HG03060 (cell line): ENCODE measurements around the gene SNX32.
"Not testable (repeated sequence)": the region's sequence is repeated elsewhere in the genome, so short reads cannot be mapped to it uniquely, and the experiment has no call there.

Source experiments
- ATAC-seq: cut with Tn5 transposase; IDR thresholded peaks from one replicate; pipeline ENCODE4 v1.9.1; 2021; ENCODE audit warnings: low read depth, moderate number of reproducible peaks; ENCODE audit not compliant: unreplicated experiment

Gene SNX32

GRCh38 chr11:65883058-65883761 is 49.4 kb downstream of the SNX32 start:
- no peak for ATAC-seq

GRCh38 chr11:65883786-65884715 is 50.3 kb downstream of the SNX32 start:
- ATAC-seq = no peak

- ATAC-seq = no peak
Observed at GRCh38 chr11:65884716-65885092, 50.9 kb downstream of the SNX32 start.

- ATAC-seq = no peak
Observed at GRCh38 chr11:65885231-65885630, 51.5 kb downstream of the SNX32 start.

DNA sequence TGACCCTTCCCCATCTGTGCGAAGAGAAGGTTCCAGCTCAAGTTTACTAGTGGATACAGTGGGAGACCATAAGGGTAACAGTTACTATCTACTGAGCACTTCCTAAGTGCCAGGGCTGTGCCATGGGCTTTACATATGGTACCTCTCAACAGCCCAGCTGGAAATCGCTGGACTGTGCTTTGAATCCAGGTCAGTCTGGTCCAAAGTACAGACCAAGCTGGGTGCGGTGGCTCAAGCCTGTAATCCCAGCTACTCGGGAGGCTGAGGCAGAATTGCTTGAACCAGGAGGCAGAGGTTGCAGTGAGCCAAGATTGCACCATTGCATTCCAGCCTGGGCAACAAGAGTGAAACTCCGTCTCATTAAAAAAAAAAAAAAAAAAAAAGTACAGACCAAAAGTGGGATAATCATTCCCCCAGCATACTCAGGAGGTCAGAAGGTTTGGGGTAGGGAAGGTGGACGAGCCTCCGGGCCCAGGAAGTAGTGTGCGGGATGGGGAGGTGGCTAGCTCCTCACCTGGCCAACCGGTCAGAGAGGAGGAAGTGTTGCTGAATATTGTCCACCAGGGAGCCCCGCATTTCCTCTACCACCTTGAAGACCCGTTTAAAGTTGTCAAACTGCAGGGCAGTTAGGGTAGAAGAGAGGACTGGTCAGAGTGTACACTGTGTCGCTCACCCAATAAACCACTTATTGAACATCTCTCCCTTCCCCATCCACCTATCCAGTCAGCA is 52.2 kb downstream of the SNX32 start:
- no peak for ATAC-seq

GRCh38 chr11:65886826-65887722 is 53.3 kb downstream of the SNX32 start:
- no peak for ATAC-seq

DNA sequence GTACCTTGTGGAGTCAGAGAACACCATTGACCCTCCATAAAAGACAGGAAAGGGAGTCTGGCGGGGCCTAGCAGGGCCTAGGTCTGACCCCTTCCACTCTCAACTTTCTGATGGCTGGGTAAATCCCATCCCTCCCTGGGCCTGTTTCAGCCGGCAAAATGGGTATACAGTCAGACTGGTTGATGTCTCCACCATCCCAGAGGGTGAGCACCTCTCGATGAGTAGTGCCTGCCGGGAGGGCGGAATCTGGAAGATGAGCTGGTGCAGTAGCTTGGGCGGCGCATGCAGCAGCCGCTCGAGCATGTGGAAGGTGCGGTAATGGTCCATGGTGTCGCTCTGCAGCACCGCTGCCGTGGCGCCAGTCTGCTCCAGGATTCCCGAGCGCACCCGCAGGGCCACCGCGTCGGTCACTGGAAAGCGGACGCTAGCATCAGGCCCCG is 54.0 kb downstream of the SNX32 start:
- ATAC-seq = no peak

- ATAC-seq = no peak
Observed at GRCh38 chr11:65888163-65888814, 54.5 kb downstream of the SNX32 start, which contains the start of gene FIBP. Gene FIBP, minus strand, starts transcription at chr11:65888471. Its CDS starts 53 bp downstream, at chr11:65888418.

GRCh38 chr11:65890324-65891218 is 56.8 kb downstream of the SNX32 start, which contains the start of gene CCDC85B:
Gene CCDC85B, plus strand, starts transcription at chr11:65890673. Its CDS starts 111 bp downstream, at chr11:65890784.
- ATAC-seq = no peak

GRCh38 chr11:65891219-65892136 is 57.7 kb downstream of the SNX32 start:
- ATAC-seq = no peak

DNA sequence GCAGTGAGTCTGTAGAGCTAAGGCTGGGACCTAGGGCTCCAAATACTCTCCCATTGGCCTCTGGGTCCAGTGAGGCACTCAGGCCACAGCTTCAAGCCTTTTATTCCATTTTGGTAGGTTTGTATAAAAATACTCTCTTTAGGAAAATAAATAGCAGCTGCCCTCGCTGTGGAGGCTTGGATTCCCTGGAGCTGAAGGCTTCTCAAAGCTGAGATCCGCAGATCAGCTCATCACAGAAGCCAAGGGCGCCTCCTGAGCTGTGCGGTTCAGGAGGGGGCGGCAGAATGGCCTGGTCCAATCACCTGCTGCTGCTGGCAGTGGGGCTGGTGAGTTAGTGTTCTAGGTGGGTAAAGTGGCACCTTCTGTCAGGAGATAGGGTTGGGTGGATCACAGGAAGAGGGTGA is 58.4 kb downstream of the SNX32 start:
- ATAC-seq = not testable (repeated sequence)

DNA sequence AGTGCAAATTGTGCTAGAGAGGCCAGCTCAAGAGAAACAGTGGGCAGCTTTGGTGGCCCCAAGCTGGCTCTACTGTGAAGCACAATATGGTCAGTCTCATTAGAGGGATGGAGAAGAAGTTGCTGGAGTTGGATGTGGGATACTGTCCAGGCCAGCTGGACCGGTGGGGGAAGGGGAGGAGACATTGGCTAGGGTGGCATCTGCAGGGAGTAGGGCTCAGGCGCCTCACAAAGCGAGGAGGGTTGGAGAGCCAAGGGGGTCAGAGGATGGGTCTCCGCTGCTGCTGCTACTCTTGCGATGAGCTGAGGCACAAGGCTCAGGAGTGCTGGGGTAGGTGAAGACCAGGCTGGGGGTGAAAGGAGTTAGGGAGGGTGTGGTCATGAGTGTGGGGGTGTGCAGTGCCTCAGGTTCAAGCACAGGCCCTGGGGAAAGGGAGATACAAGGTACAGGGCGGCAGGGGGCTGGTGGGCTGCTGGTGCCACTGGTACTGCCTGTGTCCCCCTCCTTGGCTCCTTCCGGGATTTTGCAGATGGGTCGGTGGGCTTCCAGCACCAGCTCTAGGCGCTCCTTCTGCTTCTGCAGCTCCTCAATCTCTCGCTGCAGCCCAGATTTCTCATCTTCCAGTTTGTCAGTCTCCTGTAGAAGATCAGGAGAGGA is 59.0 kb downstream of the SNX32 start:
- no peak for ATAC-seq

DNA sequence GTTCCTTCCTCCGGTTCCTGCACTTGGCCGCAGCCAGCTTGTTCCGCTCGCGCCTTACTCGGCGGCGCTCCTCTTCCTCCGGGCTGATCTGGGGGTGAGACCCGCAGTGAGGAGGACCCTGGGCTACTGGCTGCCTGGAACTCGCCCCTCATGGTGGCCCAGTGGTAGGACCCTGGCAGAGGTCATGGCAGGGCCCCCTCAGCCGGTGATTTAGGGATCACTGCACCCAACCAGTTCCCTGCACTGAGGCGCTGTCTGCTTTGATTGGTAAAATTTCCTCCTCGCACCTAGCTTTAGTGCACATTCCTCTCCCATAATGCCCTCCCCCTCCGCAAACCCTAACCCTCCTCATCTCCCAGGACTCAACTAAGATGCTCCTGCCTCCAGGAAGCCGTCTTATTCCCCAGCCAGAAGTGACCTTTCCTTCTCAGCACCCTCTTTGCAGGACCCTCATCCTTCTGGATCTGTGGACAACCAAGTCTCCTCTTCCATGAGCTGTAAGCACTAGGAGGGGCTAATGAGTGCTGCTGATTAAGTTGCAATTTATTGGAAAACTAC is 60.4 kb downstream of the SNX32 start:
- no peak for ATAC-seq

GRCh38 chr11:65895482-65895981 is 61.8 kb downstream of the SNX32 start:
- no peak for ATAC-seq

DNA sequence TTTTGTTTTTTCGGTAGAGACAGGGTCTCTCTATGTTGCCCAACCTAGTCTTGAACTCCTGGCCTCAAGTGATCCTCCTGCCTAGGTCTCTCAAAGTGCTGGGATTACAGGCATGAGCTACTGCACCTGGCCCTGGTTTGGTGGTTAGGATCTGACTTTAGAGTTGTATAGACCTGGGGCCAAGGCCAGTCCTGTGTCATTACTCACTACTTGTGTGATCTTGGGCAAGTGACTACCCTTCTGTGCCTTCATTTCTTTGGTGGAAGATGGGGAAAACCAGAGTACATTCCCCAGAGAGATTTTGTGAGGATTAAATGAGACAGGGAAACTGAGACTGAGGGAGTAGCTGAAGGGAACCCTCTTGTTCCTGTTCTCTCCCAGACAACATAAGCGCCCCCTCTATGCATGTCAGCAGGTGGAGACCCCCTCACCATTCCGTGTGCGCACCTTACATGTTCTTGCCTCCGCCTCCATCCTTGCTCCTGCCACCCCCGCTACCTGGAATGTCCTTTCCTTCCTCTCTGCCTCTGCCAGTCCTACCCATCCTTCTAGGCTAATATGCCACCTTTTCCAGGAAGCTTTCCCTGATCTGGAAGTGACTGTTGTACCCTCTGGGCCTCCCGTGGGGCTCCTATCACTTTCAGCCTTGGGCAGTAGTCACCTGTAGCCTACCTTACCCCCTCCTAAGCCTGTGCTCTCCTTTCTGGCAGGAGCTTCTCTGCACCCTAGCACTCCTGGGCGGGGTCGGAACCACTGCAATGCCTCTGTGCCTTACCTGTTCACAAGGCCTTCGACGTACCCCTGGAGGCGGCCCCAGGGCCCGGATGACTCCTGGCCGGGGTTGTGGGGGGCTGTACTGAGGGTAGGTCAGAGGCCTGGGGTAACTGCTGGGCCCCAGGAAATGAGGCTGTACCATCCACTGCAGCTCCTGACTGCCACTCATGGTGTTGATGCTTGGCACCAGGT is 62.6 kb downstream of the SNX32 start:
- no peak for ATAC-seq
